Measurements from ENCODE around the gene ZNF215.
"Not testable (repeated sequence)": the region's sequence is repeated elsewhere in the genome, so short reads cannot be mapped to it uniquely, and the experiment has no call there.

DNA sequence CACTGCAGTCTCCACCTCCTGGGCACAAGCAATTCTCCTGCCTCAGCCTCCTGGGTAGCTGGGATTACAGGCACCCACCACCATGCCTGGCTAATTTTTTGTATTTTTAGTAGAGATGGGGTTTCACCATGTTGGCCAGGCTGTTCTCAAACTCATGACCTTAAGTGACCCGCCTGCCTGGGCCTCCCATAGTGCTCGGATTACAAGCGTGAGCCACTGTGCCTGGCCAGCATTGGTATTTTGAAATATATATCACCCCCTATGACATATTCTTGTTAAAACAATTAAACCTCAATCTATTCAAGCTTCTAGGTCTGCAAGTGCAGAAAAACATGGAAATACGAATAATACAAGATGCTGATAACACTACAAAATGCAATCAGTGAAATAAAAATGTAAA, 43.6 kb downstream of the ZNF215 start:
- TF ChIP-seq, protein P1, sequence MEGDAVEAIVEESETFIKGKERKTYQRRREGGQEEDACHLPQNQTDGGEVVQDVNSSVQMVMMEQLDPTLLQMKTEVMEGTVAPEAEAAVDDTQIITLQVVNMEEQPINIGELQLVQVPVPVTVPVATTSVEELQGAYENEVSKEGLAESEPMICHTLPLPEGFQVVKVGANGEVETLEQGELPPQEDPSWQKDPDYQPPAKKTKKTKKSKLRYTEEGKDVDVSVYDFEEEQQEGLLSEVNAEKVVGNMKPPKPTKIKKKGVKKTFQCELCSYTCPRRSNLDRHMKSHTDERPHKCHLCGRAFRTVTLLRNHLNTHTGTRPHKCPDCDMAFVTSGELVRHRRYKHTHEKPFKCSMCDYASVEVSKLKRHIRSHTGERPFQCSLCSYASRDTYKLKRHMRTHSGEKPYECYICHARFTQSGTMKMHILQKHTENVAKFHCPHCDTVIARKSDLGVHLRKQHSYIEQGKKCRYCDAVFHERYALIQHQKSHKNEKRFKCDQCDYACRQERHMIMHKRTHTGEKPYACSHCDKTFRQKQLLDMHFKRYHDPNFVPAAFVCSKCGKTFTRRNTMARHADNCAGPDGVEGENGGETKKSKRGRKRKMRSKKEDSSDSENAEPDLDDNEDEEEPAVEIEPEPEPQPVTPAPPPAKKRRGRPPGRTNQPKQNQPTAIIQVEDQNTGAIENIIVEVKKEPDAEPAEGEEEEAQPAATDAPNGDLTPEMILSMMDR (conservative IDR thresholded peaks at IDR 0.05; ENCODE audit: low read length), result not testable (repeated sequence)
- not testable (repeated sequence) for TF ChIP-seq EZH2phosphoT487 (IDR thresholded peaks at IDR 0.05; ENCODE audit: borderline replicate concordance, low read depth, low read length)

Data from OCI-LY7 (cell line).